ENCODE data around the gene FGF18.

GRCh38 chr5:171492781-171493180, 73.3 kb downstream of the FGF18 start:
- no peak for TF ChIP-seq POLR2AphosphoS5 (IDR thresholded peaks at IDR 0.05; ENCODE audit: low read depth, low read length)
- TF ChIP-seq, protein P1, sequence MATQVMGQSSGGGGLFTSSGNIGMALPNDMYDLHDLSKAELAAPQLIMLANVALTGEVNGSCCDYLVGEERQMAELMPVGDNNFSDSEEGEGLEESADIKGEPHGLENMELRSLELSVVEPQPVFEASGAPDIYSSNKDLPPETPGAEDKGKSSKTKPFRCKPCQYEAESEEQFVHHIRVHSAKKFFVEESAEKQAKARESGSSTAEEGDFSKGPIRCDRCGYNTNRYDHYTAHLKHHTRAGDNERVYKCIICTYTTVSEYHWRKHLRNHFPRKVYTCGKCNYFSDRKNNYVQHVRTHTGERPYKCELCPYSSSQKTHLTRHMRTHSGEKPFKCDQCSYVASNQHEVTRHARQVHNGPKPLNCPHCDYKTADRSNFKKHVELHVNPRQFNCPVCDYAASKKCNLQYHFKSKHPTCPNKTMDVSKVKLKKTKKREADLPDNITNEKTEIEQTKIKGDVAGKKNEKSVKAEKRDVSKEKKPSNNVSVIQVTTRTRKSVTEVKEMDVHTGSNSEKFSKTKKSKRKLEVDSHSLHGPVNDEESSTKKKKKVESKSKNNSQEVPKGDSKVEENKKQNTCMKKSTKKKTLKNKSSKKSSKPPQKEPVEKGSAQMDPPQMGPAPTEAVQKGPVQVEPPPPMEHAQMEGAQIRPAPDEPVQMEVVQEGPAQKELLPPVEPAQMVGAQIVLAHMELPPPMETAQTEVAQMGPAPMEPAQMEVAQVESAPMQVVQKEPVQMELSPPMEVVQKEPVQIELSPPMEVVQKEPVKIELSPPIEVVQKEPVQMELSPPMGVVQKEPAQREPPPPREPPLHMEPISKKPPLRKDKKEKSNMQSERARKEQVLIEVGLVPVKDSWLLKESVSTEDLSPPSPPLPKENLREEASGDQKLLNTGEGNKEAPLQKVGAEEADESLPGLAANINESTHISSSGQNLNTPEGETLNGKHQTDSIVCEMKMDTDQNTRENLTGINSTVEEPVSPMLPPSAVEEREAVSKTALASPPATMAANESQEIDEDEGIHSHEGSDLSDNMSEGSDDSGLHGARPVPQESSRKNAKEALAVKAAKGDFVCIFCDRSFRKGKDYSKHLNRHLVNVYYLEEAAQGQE (IDR thresholded peaks at IDR 0.05; ENCODE audit: insufficient read depth in 1 of 2, low read depth in 2 of 2, low read length in 2 of 2), result no peak
- no peak for TF ChIP-seq TAF1 (IDR thresholded peaks at IDR 0.05; ENCODE audit: borderline replicate concordance, insufficient read depth, low read length)
- no peak for TF ChIP-seq FOXP2 (optimal IDR thresholded peaks at IDR 0.05; ENCODE audit: borderline replicate concordance, extremely low read depth, extremely low read length, insufficient read depth)
- no peak for TF ChIP-seq SIN3A (IDR thresholded peaks at IDR 0.05; ENCODE audit: borderline replicate concordance, insufficient read depth, low read length)
